ENCODE results near the gene TMUB2. TPM values are rescaled to one million over a fixed set of nuclear protein-coding genes. Genes with fewer than 3 reads are reported as not detected.

The TMUB2 gene
- polyA plus RNA-seq, 4 donors = 40.0 to 54.2 (median 42.8) TPM

Other genes starting within 250 kb of the TMUB2 start
- gene PPY, start 244.5 kb upstream of the TMUB2 start, polyA plus RNA-seq (ENCODE audit: insufficient read length in 4 of 4) = under 1 TPM in 2 of 4 donors, not detected in 2; 0.34 to 0.43 TPM
- under 1 TPM in 2 of 4 donors, not detected in 2; 0.24 to 0.30 TPM for gene PYY, start 233.0 kb upstream of the TMUB2 start, polyA plus RNA-seq (ENCODE audit: insufficient read length in 4 of 4)
- gene NAGS, start 182.3 kb upstream of the TMUB2 start, polyA plus RNA-seq (ENCODE audit: insufficient read length in 4 of 4) = 1 to 10 TPM in 3 of 4 donors, under 1 TPM in 1; 0.93 to 3.6 (median 2.8) TPM
- gene TMEM101, start 172.0 kb upstream of the TMUB2 start, polyA plus RNA-seq (ENCODE audit: insufficient read length in 4 of 4) = 10 to 100 TPM; 26.9 to 47.5 (median 37.3) TPM
- 10 to 100 TPM; 34.2 to 48.7 (median 41.2) TPM for gene LSM12, start 120.3 kb upstream of the TMUB2 start, polyA plus RNA-seq (ENCODE audit: insufficient read length in 4 of 4)
- gene G6PC3, start 116.2 kb upstream of the TMUB2 start, polyA plus RNA-seq (ENCODE audit: insufficient read length in 4 of 4) = 10 to 100 TPM; 59.9 to 91.7 (median 73.9) TPM
- 10 to 100 TPM; 42.3 to 54.2 (median 47.3) TPM for gene HDAC5, start 63.3 kb upstream of the TMUB2 start, polyA plus RNA-seq (ENCODE audit: insufficient read length in 4 of 4)
- 1 to 10 TPM; 4.1 to 5.3 (median 4.6) TPM for gene HROB, start 45.0 kb upstream of the TMUB2 start, polyA plus RNA-seq (ENCODE audit: insufficient read length in 4 of 4)
- 1 to 10 TPM; 1.1 to 4.0 (median 2.1) TPM for gene ASB16, start 16.3 kb upstream of the TMUB2 start, polyA plus RNA-seq (ENCODE audit: insufficient read length in 4 of 4)
- 10 to 100 TPM; 54.6 to 71.1 (median 68.9) TPM for gene ATXN7L3, start 12.9 kb downstream of the TMUB2 start, polyA plus RNA-seq (ENCODE audit: insufficient read length in 4 of 4)
- gene UBTF, start 32.7 kb downstream of the TMUB2 start, polyA plus RNA-seq (ENCODE audit: insufficient read length in 4 of 4) = 100 to 1,000 TPM; 121 to 137 (median 129) TPM
- gene SLC4A1, start 81.2 kb downstream of the TMUB2 start, polyA plus RNA-seq (ENCODE audit: insufficient read length in 4 of 4) = 10 to 100 TPM in 1 of 4 donors, 1 to 10 TPM in 3; 7.6 to 60.4 (median 9.5) TPM
- 10 to 100 TPM in 1 of 4 donors, 1 to 10 TPM in 3; 1.5 to 12.2 (median 2.0) TPM for gene RUNDC3A, start 121.6 kb downstream of the TMUB2 start, polyA plus RNA-seq (ENCODE audit: insufficient read length in 4 of 4)
- 100 to 1,000 TPM in 2 of 4 donors, 10 to 100 TPM in 2; 80.2 to 123 (median 106) TPM for gene SLC25A39, start 137.9 kb downstream of the TMUB2 start, polyA plus RNA-seq (ENCODE audit: insufficient read length in 4 of 4)
- 100 to 1,000 TPM; 208 to 298 (median 242) TPM for gene GRN, start 158.3 kb downstream of the TMUB2 start, polyA plus RNA-seq (ENCODE audit: insufficient read length in 4 of 4)
- gene FAM171A2, start 176.9 kb downstream of the TMUB2 start, polyA plus RNA-seq (ENCODE audit: insufficient read length in 4 of 4) = 10 to 100 TPM; 31.5 to 67.0 (median 43.9) TPM
- 1 to 10 TPM; 4.3 to 10.0 (median 6.2) TPM for gene ITGA2B, start 202.7 kb downstream of the TMUB2 start, polyA plus RNA-seq (ENCODE audit: insufficient read length in 4 of 4)

Data from left renal pelvis (tissue), 4 donors.